ENCODE data around the gene SRP72.

- TF ChIP-seq CTCF (conservative IDR thresholded peaks at IDR 0.05; ENCODE audit: low read depth, low read length) (no peak), EZH2 (IDR thresholded peaks at IDR 0.05; ENCODE audit: low read length, unreplicated experiment) (no peak)
These were observed 37.2 kb upstream of the SRP72 start for GRCh38 chr4:56430203-56430602.

Data from PC-3 (cell line).